MCF 10A (cell line): ENCODE data around the gene CYTH2. TPM values are rescaled to one million over a fixed set of nuclear protein-coding genes. Genes with fewer than 3 reads are reported as not detected.

ENCODE experiments used
- BruUV-seq: library from RNA; stranded (reverse); fragments of 400-500 nt; replicated peaks from 2 replicates; lab custom pipeline; 2021; lab: Mats Ljungman, UMichigan
- CTCF ChIA-PET: fragments of 300-600 bp; sonication (Branson Sonifier 250); formaldehyde crosslinking; extraction: SDS; loops from one replicate; lab custom pipeline; 2021; ENCODE audit warnings: antibody characterized with exemption, inconsistent platforms; lab: Yijun Ruan, JAX
- POLR2A ChIA-PET: fragments of 300-600, 350-650 bp; sonication (Branson Sonifier 250); formaldehyde crosslinking; extraction: SDS; loops from one replicate; lab custom pipeline; 2020; ENCODE audit warnings: antibody characterized with exemption, inconsistent platforms; lab: Yijun Ruan, JAX
- DNase-seq: peaks from one replicate; pipeline ENCODE4 v3.0.0-alpha.2; 2018; ENCODE audit not compliant: unreplicated experiment
- H3K27ac Mint-ChIP-seq: one replicate; pipeline ENCODE4 v1.8.0; 2022; ENCODE audit warnings: mild to moderate bottlenecking, low read depth, mixed read lengths; ENCODE audit not compliant: unreplicated experiment
- H3K27me3 Mint-ChIP-seq: one replicate; pipeline ENCODE4 v1.8.0; 2022; ENCODE audit warnings: mixed read lengths; ENCODE audit not compliant: insufficient read depth, unreplicated experiment
- H3K36me3 Mint-ChIP-seq: one replicate; pipeline ENCODE4 v1.8.0; 2022; ENCODE audit warnings: mild to moderate bottlenecking, moderate library complexity, mixed read lengths; ENCODE audit not compliant: insufficient read depth, unreplicated experiment
- H3K4me1 Mint-ChIP-seq: one replicate; pipeline ENCODE4 v1.8.0; 2022; ENCODE audit warnings: mixed read lengths; ENCODE audit not compliant: insufficient read depth, unreplicated experiment
- H3K4me3 Mint-ChIP-seq: one replicate; pipeline ENCODE4 v1.8.0; 2022; ENCODE audit warnings: mild to moderate bottlenecking, moderate library complexity, mixed read lengths; ENCODE audit not compliant: unreplicated experiment
- H3K9me3 Mint-ChIP-seq: one replicate; pipeline ENCODE4 v1.8.0; 2022; ENCODE audit warnings: mixed read lengths; ENCODE audit not compliant: unreplicated experiment
- intact Hi-C: fragments of 100-400 bp; cut with micrococcal nuclease; formaldehyde crosslinking; loops from 2 replicates; pipeline ENCODE4 v1.14.1; 2022
- total RNA-seq: library from RNA; stranded (reverse); gene quantifications from 2 replicates; pipeline ENCODE4 v1.2.3, GENCODE V29; 2022
- TF ChIP-seq, protein P1 (sequence below): fragments of 200-600 bp; IDR thresholded peaks from one replicate; pipeline ENCODE4 v1.8.0; 2022; ENCODE audit warnings: antibody characterized with exemption, mild to moderate bottlenecking; ENCODE audit not compliant: unreplicated experiment

Gene CYTH2
- total RNA-seq, 1 experiment from 2014 or later, result 70.3 TPM

GRCh38 chr19:48442116-48443035 is 26.8 kb upstream of the CYTH2 start:
- Mint-ChIP-seq H3K27me3 (no peaks in the 10 kb centered on the region), H3K4me1 (peaks cover 14% of the 10 kb centered on the region), H3K4me3 (peak overlapping the region; percentile 28), H3K36me3 (peaks cover 19% of the 10 kb centered on the region), H3K27ac (no peak overlapping the region), H3K9me3 (no peaks in the 10 kb centered on the region)
- POLR2A ChIA-PET, result no interaction called here
- DNase-seq, result no peak
- intact Hi-C loops, result no loop called here
- CTCF ChIA-PET, result no interaction called here
- TF ChIP-seq, protein P1, sequence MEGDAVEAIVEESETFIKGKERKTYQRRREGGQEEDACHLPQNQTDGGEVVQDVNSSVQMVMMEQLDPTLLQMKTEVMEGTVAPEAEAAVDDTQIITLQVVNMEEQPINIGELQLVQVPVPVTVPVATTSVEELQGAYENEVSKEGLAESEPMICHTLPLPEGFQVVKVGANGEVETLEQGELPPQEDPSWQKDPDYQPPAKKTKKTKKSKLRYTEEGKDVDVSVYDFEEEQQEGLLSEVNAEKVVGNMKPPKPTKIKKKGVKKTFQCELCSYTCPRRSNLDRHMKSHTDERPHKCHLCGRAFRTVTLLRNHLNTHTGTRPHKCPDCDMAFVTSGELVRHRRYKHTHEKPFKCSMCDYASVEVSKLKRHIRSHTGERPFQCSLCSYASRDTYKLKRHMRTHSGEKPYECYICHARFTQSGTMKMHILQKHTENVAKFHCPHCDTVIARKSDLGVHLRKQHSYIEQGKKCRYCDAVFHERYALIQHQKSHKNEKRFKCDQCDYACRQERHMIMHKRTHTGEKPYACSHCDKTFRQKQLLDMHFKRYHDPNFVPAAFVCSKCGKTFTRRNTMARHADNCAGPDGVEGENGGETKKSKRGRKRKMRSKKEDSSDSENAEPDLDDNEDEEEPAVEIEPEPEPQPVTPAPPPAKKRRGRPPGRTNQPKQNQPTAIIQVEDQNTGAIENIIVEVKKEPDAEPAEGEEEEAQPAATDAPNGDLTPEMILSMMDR, result no peak
- BruUV-seq, result no TSS peak

DNA sequence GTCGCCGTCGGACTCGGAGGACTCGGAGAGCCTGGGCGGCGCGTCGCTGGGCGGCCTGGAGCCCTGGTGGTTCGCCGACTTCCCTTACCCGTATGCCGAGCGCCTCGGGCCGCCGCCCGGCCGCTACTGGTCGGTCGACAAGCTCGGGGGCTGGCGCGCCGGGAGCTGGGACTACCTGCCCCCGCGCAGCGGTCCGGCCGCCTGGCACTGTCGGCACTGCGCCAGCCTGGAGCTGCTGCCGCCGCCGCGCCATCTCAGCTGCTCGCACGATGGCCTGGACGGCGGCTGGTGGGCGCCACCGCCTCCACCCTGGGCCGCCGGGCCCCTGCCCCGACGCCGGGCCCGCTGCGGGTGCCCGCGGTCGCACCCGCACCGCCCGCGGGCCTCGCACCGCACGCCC is 25.9 kb upstream of the CYTH2 start:
- TF ChIP-seq, protein P1, result no peak
- H3K27me3 Mint-ChIP-seq, result no peaks in the 10 kb centered on the region
- H3K4me1 Mint-ChIP-seq, result peaks cover 17% of the 10 kb centered on the region
- ChIA-PET POLR2A (no interaction called here), CTCF (interaction anchor here (1.0 kb wide), 1 partner anchor 52 kb away, joined by 3 read pairs; the partner anchor contains the start of gene KDELR1)
- H3K4me3 Mint-ChIP-seq, result no peak overlapping the region
- BruUV-seq, result no TSS peak
- no peaks in the 10 kb centered on the region for H3K9me3 Mint-ChIP-seq
- H3K27ac Mint-ChIP-seq, result no peak overlapping the region
- intact Hi-C loops, result no loop called here
- DNase-seq, result no peak
- peaks cover 28% of the 10 kb centered on the region for H3K36me3 Mint-ChIP-seq

DNA sequence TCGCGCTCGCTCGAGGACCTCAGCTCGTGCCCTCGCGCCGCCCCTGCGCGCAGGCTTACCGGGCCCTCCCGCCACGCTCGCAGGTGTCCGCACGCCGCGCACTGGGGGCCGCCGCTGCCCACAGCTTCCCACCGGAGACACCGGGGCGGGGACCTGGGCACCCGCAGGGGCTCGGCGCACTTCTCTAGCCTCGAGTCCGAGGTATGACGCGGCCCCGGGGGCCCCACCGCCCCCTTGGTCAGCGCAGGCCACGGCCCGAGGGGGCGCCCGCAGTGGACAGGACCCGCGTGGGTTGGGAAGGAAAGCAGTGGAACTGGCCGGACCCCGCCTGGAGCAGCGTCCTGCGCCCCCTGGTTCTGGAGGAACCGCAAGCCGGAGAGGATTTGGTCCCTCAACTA is 25.4 kb upstream of the CYTH2 start:
- BruUV-seq, result no TSS peak
- ChIA-PET CTCF (interaction anchor here (1.0 kb wide), 1 partner anchor 52 kb away, joined by 3 read pairs; the partner anchor contains the start of gene KDELR1), POLR2A (interaction anchor here (2.3 kb wide), 1 partner anchor 52 kb away, joined by 21 read pairs; the partner anchor contains the start of gene KDELR1)
- Mint-ChIP-seq H3K27me3 (no peaks in the 10 kb centered on the region), H3K9me3 (no peaks in the 10 kb centered on the region), H3K4me3 (no peak overlapping the region), H3K4me1 (peaks cover 22% of the 10 kb centered on the region), H3K27ac (no peak overlapping the region), H3K36me3 (peaks cover 33% of the 10 kb centered on the region)
- no peak for DNase-seq
- intact Hi-C loops, result loop anchor here (2.0 kb wide), 2 partner anchors 25 to 123 kb away; partner anchors contain the start of gene CYTH2
- TF ChIP-seq, protein P1, result no peak
